ENCODE data around the gene METTL18. TPM values are rescaled to one million over a fixed set of nuclear protein-coding genes. Genes with fewer than 3 reads are reported as not detected.
"Not testable (repeated sequence)": the region's sequence is repeated elsewhere in the genome, so short reads cannot be mapped to it uniquely, and the experiment has no call there.

The METTL18 gene
- 5.7 TPM for total RNA-seq
- long read RNA-seq, transcript METTL18-202 (2 exons, 1,521 nt), result major isoform, 8 of 11 reads
- long read RNA-seq, partial matches to known transcripts, result 1 of 11 reads
- long read RNA-seq, other reads (novel, unspliced or antisense), result 1 of 11 reads

GRCh38 chr1:169794530-169795416 is at the start of gene METTL18:
Gene METTL18 (minus strand): TSS chr1:169794907. CDS start chr1:169793695, 1,212 bp downstream.
- ATAC-seq, result peak; percentile 100
- intact Hi-C loops (cut with micrococcal nuclease), result no loop called here
- DNase-seq, result peak; percentile 91

GRCh38 chr1:169838942-169839341 is 44.2 kb upstream of the METTL18 start:
- DNase-seq, result no peak
- no peak for ATAC-seq
- intact Hi-C loops (cut with micrococcal nuclease), result no loop called here

- intact Hi-C loops (cut with micrococcal nuclease), result no loop called here
- DNase-seq (no peak), ATAC-seq (no peak)
Measured at GRCh38 chr1:169836198-169836597, 41.5 kb upstream of the METTL18 start.

GRCh38 chr1:169835647-169836046 is 40.9 kb upstream of the METTL18 start:
- intact Hi-C loops (cut with micrococcal nuclease), result no loop called here
- DNase-seq (no peak), ATAC-seq (no peak)

GRCh38 chr1:169834869-169835268 is 40.2 kb upstream of the METTL18 start:
- DNase-seq, result no peak

GRCh38 chr1:169833179-169833901 is 38.6 kb upstream of the METTL18 start:
- no peak for ATAC-seq
- DNase-seq, result no peak
- intact Hi-C loops (cut with micrococcal nuclease), result no loop called here

More at GRCh38 chr1:169834869-169835268, 40.2 kb upstream of the METTL18 start:
- no peak for ATAC-seq
- intact Hi-C loops (cut with micrococcal nuclease), result no loop called here

- DNase-seq (no peak), ATAC-seq (no peak)
- intact Hi-C loops (cut with micrococcal nuclease), result no loop called here
Measured at GRCh38 chr1:169829671-169830070, 35.0 kb upstream of the METTL18 start.

GRCh38 chr1:169824153-169824552 is 29.4 kb upstream of the METTL18 start:
- intact Hi-C loops (cut with micrococcal nuclease), result no loop called here
- DNase-seq (no peak), ATAC-seq (no peak)

GRCh38 chr1:169821500-169821899 is 26.8 kb upstream of the METTL18 start:
- no peak for ATAC-seq
- intact Hi-C loops (cut with micrococcal nuclease), result no loop called here

GRCh38 chr1:169816617-169817016 is 21.9 kb upstream of the METTL18 start:
- DNase-seq, result no peak
- no peak for ATAC-seq
- intact Hi-C loops (cut with micrococcal nuclease), result no loop called here

More at GRCh38 chr1:169821500-169821899, 26.8 kb upstream of the METTL18 start:
- no peak for DNase-seq

GRCh38 chr1:169814265-169814664 is 19.6 kb upstream of the METTL18 start:
- ATAC-seq, result no peak
- DNase-seq, result no peak
- intact Hi-C loops (cut with micrococcal nuclease), result no loop called here

- no peak for ATAC-seq
- intact Hi-C loops (cut with micrococcal nuclease), result no loop called here
- no peak for DNase-seq
Measured at GRCh38 chr1:169812131-169812530, 17.4 kb upstream of the METTL18 start.

- DNase-seq; intact Hi-C loops (cut with micrococcal nuclease); ATAC-seq: not testable (repeated sequence)
Measured at GRCh38 chr1:169811418-169812035, 16.8 kb upstream of the METTL18 start.

GRCh38 chr1:169809370-169810095 is 14.8 kb upstream of the METTL18 start:
- peak; percentile 20 for ATAC-seq
- DNase-seq, result no peak
- intact Hi-C loops (cut with micrococcal nuclease), result loop anchor here (5.0 kb wide), 1 partner anchor 257 kb away; no protein-coding TSS in a partner anchor

- no peak for ATAC-seq
- no peak for DNase-seq
- intact Hi-C loops (cut with micrococcal nuclease), result loop anchor here (5.0 kb wide), 1 partner anchor 253 kb away; no protein-coding TSS in a partner anchor
Measured at GRCh38 chr1:169804941-169805340, 10.2 kb upstream of the METTL18 start.

GRCh38 chr1:169802888-169803287 is 8.2 kb upstream of the METTL18 start:
- intact Hi-C loops (cut with micrococcal nuclease), result no loop called here
- no peak for ATAC-seq
- no peak for DNase-seq

GRCh38 chr1:169797281-169797680 is 2.6 kb upstream of the METTL18 start:
- ATAC-seq, result no peak
- intact Hi-C loops (cut with micrococcal nuclease), result no loop called here
- no peak for DNase-seq

- ATAC-seq, result no peak
- no peak for DNase-seq
- intact Hi-C loops (cut with micrococcal nuclease), result no loop called here
Measured at GRCh38 chr1:169796274-169796810, 1.6 kb upstream of the METTL18 start.

GRCh38 chr1:169795687-169796086 is 980 bp upstream of the METTL18 start:
- DNase-seq, result no peak
- intact Hi-C loops (cut with micrococcal nuclease), result no loop called here
- no peak for ATAC-seq

All from left ventricle myocardium superior (tissue), 1 donor.